NOMO-1 treated with dmso at 0.1 percent for 144 hours (cell line): ENCODE results near the gene TPSB2.

Source experiments
- DNase-seq: peaks from one replicate; lab custom pipeline; 2025; ENCODE audit not compliant: unreplicated experiment; lab: John Stamatoyannopoulos, UW

The TPSB2 gene

DNA sequence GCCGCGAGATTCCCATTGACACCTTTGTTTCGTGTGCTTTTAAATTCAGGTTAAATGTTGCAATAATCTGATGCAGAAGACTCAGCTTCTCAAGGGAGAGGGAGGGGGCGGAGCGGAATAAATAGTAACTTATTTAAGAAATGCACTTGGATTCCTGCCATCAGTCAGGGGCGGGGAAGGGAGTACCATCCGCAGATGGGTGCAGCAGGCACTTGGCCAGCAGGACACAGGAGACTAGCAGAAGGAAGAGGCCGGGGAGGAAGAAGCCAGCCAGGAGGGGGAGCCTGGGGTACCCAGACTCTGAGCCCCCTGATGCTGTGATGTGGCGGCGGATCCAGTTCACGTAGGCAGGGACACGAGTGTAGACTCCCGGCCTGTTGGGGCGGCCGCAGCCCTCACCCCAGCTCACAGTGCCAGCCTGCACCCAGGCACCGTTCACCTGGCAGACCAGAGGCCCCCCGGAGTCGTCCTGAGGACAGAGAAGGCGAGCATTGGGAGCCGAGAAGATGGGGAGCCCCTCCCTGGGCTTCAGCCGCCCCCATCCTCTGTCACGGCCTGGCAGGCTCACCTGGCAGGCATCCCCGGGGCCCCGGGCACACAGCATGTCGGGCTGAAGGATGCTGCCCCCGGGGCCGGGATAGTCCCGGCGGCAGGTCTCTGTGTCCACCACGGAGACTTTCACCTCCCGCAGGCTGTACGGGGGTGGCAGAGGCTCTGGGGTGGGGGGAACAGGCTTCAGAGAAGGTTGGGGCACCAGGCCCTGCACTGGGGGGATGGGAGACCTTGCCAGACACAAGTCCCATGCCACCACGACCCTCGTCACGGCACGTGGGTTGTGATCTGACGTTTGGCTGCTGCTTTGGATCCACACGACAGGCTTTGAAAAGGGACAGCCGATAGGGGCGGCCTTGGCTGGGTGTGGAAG is 8.1 kb downstream of the TPSB2 start:
- DNase-seq, result no peak

- no peak for DNase-seq
Measured at GRCh38 chr16:1220841-1221627, 8.9 kb downstream of the TPSB2 start.

DNA sequence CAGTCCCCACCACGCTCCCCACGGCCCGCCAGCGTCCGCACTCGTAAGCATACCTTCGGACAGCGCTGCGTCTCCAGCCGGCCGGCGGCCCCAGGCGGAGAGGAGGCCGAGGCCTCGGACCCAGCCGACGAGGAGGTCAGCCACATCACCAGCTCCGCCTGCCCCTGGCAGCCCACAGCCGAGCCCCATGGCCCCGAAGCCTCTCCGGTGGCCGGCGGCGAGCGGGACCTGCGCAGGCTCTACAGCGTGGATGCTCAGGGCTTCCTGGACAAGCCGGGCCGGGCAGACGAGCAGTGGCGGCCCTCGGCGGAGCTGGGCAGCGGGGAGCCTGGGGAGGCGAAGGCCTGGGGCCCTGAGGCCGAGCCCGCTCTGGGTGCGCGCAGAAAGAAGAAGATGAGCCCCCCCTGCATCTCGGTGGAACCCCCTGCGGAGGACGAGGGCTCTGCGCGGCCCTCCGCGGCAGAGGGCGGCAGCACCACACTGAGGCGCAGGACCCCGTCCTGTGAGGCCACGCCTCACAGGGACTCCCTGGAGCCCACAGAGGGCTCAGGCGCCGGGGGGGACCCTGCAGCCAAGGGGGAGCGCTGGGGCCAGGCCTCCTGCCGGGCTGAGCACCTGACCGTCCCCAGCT is 9.8 kb downstream of the TPSB2 start:
- DNase-seq, result no peak

- DNase-seq, result no peak
Measured at GRCh38 chr16:1218930-1219611, 10.9 kb downstream of the TPSB2 start.

DNA sequence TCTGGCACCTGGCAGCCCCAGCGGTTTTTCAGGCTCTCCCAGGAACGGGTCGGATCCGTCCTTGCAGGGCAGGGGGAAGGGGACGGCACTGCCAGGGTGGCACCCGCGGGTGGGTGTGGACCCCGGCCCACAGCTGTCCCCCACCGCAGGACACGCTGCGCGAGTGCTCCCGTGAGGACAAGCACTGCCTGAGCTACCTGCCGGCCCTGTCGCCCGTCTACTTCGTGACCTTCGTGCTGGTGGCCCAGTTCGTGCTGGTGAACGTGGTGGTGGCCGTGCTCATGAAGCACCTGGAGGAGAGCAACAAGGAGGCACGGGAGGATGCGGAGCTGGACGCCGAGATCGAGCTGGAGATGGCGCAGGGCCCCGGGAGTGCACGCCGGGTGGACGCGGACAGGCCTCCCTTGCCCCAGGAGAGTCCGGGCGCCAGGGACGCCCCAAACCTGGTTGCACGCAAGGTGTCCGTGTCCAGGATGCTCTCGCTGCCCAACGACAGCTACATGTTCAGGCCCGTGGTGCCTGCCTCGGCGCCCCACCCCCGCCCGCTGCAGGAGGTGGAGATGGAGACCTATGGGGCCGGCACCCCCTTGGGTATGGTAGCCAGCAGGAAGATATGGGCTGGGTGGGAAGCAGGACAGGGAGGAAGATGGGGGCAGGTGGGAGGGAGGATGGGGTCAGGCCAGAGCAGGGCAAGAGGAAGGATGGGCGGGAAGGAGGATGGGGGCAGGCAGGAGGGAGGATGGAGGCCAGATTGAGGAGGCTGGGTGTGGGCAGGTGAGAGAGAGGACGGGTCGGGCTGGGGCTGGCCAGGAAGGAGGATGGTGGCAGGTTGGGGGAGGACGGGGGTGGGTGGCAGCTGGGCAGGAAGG is 11.7 kb downstream of the TPSB2 start:
- no peak for DNase-seq

DNA sequence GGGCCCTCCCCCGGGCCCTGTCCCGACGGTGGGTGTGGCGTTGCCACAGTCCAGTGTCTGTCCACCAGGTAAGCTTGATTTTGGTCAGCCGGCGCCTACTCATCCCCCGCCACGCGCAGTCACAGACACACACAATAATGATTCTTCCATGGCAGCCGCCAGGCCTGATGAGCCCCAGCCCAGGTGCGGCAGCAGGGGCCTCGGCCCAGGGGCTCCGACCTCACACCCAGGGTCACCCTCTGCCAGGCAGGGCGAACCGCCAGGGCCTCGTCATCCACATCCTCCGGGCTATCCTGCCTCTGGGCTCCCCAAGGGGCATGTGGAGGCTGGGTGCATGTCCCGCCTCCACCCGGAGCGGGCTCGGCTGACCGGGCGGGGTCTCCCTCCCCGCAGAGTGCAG is 12.5 kb downstream of the TPSB2 start:
- no peak for DNase-seq

GRCh38 chr16:1216681-1217400 is 13.1 kb downstream of the TPSB2 start:
- DNase-seq, result no peak

DNA sequence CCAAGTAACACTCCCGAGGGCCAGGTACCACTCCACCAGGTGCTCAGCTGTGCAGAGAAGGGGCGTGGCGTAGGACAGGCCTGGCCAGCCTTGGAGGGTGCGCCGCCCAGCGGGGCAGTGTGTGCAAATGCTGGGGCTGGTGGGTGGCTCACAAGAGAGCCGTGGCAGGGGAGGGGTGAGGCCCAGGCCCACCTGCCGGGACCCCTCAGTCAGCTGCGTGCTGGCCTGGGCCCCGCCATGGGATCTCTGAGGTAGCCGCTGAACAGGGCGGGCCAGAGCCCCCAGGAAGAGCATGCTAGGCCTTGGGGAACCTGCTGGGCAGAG is 13.7 kb downstream of the TPSB2 start:
- no peak for DNase-seq

GRCh38 chr16:1215574-1216295 is 14.2 kb downstream of the TPSB2 start:
- DNase-seq, result no peak

- no peak for DNase-seq
Measured at GRCh38 chr16:1214719-1215118, 15.3 kb downstream of the TPSB2 start.

DNA sequence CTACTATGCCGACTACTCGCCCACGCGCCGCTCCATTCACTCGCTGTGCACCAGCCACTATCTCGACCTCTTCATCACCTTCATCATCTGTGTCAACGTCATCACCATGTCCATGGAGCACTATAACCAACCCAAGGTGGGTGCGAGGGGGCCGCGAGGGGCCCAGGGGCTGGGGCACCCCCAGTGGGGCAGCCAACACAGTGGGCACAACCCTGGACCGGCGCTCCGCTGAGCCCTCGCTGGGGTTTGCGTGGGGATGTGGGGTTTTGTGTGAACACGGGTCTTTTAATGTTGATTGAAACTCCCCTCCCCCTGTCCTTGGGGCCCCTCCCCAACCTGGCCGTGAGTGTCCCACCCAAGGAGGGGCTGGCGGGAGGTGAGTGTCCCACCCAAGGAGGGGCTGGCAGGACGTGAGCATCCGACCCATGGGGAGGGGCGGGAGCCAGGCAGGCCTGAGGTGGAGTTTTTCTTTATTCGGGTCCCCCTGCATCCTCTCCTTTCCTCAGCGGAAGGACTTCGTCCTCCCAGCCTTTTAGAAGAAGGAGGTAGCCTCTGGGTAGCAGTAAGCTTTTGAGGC is 16.1 kb downstream of the TPSB2 start:
- DNase-seq, result no peak

DNA sequence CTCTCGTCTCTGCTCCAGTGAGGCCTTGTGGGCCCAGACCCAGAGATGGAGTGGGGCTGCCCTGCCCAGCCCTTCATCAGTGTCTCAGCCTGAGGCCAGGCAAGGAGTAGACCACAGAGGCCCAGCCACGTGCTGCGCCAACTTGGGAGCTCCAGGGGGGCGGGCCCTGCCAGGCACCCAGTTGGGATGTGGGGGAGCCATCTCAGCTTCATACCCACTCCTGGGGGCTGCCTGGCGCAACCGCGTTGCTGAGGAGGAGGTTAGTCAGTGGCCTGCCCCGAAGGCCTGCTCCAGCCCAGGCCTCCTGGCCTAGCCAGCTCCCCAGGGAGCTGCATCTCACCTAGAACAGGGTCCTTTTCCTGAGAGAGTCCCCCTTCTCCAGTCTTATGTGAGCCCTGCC is 16.8 kb downstream of the TPSB2 start:
- DNase-seq, result no peak

- DNase-seq, result no peak
Measured at GRCh38 chr16:1212616-1213194, 17.3 kb downstream of the TPSB2 start.

DNA sequence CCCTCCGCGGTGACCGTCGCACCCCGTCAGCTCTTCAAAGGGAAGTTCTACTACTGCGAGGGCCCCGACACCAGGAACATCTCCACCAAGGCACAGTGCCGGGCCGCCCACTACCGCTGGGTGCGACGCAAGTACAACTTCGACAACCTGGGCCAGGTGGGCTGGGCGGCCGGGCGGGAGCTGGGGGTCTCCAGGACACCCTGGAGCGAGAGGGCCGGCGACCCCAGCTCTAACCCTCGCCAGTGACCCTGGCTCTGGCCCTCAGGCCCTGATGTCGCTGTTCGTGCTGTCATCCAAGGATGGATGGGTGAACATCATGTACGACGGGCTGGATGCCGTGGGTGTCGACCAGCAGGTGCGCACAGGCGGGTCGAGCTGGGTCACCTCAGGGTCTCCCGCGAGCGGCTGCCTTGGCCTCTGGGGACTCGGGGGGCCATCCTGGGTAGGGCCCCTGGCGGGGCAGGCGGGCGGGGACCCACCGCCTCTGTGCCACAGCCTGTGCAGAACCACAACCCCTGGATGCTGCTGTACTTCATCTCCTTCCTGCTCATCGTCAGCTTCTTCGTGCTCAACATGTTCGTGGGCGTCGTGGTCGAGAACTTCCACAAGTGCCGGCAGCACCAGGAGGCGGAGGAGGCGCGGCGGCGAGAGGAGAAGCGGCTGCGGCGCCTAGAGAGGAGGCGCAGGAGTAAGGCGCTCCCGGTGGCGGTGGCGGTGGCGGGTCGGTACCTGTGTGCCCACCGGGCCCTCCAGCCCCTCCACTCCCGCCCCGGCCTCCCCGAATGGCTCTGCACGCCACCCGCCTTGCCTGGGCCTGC is 18.3 kb downstream of the TPSB2 start:
- no peak for DNase-seq

DNA sequence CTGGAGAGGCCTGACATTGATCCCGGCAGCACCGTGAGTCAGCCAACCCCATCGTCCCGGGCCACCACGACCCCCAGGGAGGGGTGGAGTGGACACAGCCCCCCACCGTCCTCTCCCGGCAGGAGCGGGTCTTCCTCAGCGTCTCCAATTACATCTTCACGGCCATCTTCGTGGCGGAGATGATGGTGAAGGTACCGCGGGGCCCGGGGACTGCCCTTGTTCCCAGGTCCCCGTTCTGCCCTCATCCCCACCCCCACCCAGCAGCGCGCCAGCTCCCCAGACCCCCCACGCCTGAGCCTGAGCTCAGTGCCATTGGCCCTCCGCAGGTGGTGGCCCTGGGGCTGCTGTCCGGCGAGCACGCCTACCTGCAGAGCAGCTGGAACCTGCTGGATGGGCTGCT is 19.5 kb downstream of the TPSB2 start:
- no peak for DNase-seq

DNA sequence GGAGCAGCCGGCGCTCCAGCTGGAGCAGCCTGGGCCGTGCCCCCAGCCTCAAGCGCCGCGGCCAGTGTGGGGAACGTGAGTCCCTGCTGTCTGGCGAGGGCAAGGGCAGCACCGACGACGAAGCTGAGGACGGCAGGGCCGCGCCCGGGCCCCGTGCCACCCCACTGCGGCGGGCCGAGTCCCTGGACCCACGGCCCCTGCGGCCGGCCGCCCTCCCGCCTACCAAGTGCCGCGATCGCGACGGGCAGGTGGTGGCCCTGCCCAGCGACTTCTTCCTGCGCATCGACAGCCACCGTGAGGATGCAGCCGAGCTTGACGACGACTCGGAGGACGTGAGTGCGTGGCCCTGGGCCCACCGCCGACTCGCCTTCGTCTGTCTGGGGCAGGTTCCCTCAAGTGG is 20.9 kb downstream of the TPSB2 start:
- no peak for DNase-seq

- DNase-seq, result no peak
Measured at GRCh38 chr16:1208239-1208830, 21.6 kb downstream of the TPSB2 start.
